ENCODE data around the gene MLH3.

The MLH3 gene

GRCh38 chr14:74973905-74974363, 77.3 kb downstream of the MLH3 start:
- Histone ChIP-seq H3K9ac (ENCODE audit: insufficient read length) (no peak overlapping the region), H3K27ac (no peak overlapping the region), H3K36me3 (ENCODE audit: insufficient read depth, low read length) (no peaks in the 10 kb centered on the region), H3K4me3 (no peak overlapping the region), H3K9me3 (ENCODE audit: low read depth, low read length) (no peaks in the 10 kb centered on the region)
- DNase-seq (ENCODE audit: low read depth, low spot score): no peak
- TF ChIP-seq EZH2 (IDR thresholded peaks at IDR 0.05) (no peak), POLR2AphosphoS5 (IDR thresholded peaks at IDR 0.05; ENCODE audit: borderline replicate concordance, low read depth, low read length) (no peak), FOXP2 (optimal IDR thresholded peaks at IDR 0.05; ENCODE audit: control extremely low read depth, extremely low read length, insufficient read depth) (no peak)

GRCh38 chr14:74973003-74973653, 78.1 kb downstream of the MLH3 start:
- Histone ChIP-seq H3K9me3 (ENCODE audit: low read depth, low read length) (no peaks in the 10 kb centered on the region), H3K36me3 (ENCODE audit: insufficient read depth, low read length) (no peaks in the 10 kb centered on the region), H3K4me3 (no peak overlapping the region), H3K9ac (ENCODE audit: insufficient read length) (no peak overlapping the region), H3K27ac (no peak overlapping the region)
- TF ChIP-seq FOXP2 (optimal IDR thresholded peaks at IDR 0.05; ENCODE audit: control extremely low read depth, extremely low read length, insufficient read depth): no peak
- no peak for DNase-seq (ENCODE audit: low read depth, low spot score)

DNA sequence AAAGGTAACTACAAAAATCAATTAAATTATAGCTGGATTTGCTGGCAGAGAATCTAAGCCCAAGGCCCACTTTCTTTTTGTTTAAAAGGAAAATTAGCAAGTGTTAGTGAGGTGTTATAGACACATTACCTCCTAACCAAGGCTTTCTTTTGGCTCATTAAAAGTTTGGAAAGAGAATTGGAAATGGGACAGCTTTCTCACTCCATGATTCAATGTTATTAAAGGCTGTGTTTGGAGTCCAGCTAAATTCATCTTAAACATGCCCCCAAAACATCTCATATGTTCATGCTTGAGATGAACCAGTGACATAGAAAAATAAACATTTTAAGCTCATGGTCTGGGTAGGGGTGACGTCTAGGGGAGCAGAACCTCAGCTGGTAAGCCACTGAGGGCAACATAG, 82.5 kb downstream of the MLH3 start:
- H3K36me3 ChIP-seq (ENCODE audit: insufficient read depth, low read length): no peaks in the 10 kb centered on the region
- no peak for TF ChIP-seq POLR2AphosphoS5 (IDR thresholded peaks at IDR 0.05; ENCODE audit: borderline replicate concordance, low read depth, low read length)
- no peak for TF ChIP-seq EZH2 (IDR thresholded peaks at IDR 0.05)
- TF ChIP-seq FOXP2 (optimal IDR thresholded peaks at IDR 0.05; ENCODE audit: control extremely low read depth, extremely low read length, insufficient read depth): no peak
- no peaks in the 10 kb centered on the region for H3K9me3 ChIP-seq (ENCODE audit: low read depth, low read length)
- H3K27ac ChIP-seq: no peak overlapping the region
- H3K9ac ChIP-seq (ENCODE audit: insufficient read length): no peak overlapping the region
- H3K4me3 ChIP-seq: no peak overlapping the region
- DNase-seq (ENCODE audit: low read depth, low spot score): no peak

DNA sequence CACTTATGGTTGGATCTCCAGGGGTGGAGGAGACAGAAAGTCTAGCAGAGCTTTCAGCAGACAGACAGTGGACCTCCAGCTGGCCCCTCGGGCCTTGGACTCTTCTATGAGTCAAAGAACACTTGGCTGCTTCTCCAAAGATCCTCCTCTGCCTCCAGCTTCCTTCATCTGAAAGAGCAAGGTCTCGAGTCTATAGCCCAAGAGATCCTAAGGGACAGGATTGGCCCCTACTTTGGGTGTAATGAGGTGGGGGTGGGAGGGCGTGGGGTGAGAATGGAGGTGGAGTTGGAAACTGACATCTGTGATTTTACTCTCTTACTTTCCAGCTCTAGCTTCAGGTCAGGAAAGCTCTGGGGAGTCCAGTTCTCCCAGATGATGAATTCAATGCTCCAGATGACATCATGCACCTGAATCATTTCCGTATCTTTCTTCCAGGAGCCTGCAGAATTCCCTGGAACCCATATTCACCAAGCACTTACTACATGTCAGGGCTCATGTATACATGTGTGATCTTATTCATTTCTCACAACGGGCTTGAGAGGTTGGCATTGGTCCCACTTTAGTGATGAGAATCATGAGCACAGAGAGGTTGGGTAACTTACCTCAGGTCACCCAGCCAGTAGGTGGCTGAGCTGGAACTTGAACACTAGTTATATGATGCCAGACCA, 85.6 kb downstream of the MLH3 start:
- TF ChIP-seq FOXP2 (optimal IDR thresholded peaks at IDR 0.05; ENCODE audit: control extremely low read depth, extremely low read length, insufficient read depth): no peak
- no peak for TF ChIP-seq POLR2AphosphoS5 (IDR thresholded peaks at IDR 0.05; ENCODE audit: borderline replicate concordance, low read depth, low read length)
- TF ChIP-seq EZH2 (IDR thresholded peaks at IDR 0.05): no peak
- H3K4me3 ChIP-seq: no peak overlapping the region
- H3K9ac ChIP-seq (ENCODE audit: insufficient read length): no peak overlapping the region
- no peak overlapping the region for H3K27ac ChIP-seq
- no peaks in the 10 kb centered on the region for H3K9me3 ChIP-seq (ENCODE audit: low read depth, low read length)
- no peak for DNase-seq (ENCODE audit: low read depth, low spot score)
- no peaks in the 10 kb centered on the region for H3K36me3 ChIP-seq (ENCODE audit: insufficient read depth, low read length)

GRCh38 chr14:74964787-74965485, 86.3 kb downstream of the MLH3 start:
- Histone ChIP-seq H3K9ac (ENCODE audit: insufficient read length) (no peak overlapping the region), H3K4me3 (no peak overlapping the region), H3K9me3 (ENCODE audit: low read depth, low read length) (no peaks in the 10 kb centered on the region), H3K36me3 (ENCODE audit: insufficient read depth, low read length) (no peaks in the 10 kb centered on the region), H3K27ac (no peak overlapping the region)
- TF ChIP-seq EZH2 (IDR thresholded peaks at IDR 0.05) (no peak), POLR2AphosphoS5 (IDR thresholded peaks at IDR 0.05; ENCODE audit: borderline replicate concordance, low read depth, low read length) (no peak), FOXP2 (optimal IDR thresholded peaks at IDR 0.05; ENCODE audit: control extremely low read depth, extremely low read length, insufficient read depth) (no peak)
- DNase-seq (ENCODE audit: low read depth, low spot score): no peak

All from SK-N-MC (cell line).